CD4-positive, CD25-positive, alpha-beta regulatory T cell (primary cell): Measurements from ENCODE around the gene GPR6. TPM values are rescaled to one million over a fixed set of nuclear protein-coding genes. Genes with fewer than 3 reads are reported as not detected.

Source experiments
- ATAC-seq, 2 donors: fragments of 150-1000 bp; cut with Tn5 transposase; one replicate each; pipeline ENCODE4 v1.10.0; 2021; ENCODE audit warnings: low read depth in 2 of 2, moderate number of reproducible peaks in 2 of 2, moderate library complexity in 1 of 2
- DNase-seq, 3 donors: peaks; one replicate each; pipeline versions ENCODE4 v3.0.0 to v3.0.0-alpha.2; 2012 to 2022; ENCODE audit warnings: mixed read lengths in 1 of 3
- H3K27ac ChIP-seq: one replicate; pipeline ENCODE4 v1.7.0; 2013; ENCODE audit warnings: mild to moderate bottlenecking, low read length; ENCODE audit not compliant: insufficient read depth, poor library complexity, severe bottlenecking
- H3K27me3 ChIP-seq: one replicate; pipeline ENCODE4 v1.7.0; 2013; ENCODE audit warnings: low read length; ENCODE audit not compliant: control insufficient read depth, insufficient read depth
- H3K36me3 ChIP-seq: one replicate; pipeline ENCODE4 v1.7.0; 2013; ENCODE audit warnings: mild to moderate bottlenecking, low read length, moderate library complexity; ENCODE audit not compliant: control insufficient read depth, insufficient read depth
- H3K4me1 ChIP-seq: 2 replicates; pipeline ENCODE4 v1.7.0; 2013; ENCODE audit warnings: mild to moderate bottlenecking, low read length; ENCODE audit not compliant: insufficient read depth, control insufficient read depth, poor library complexity, severe bottlenecking
- H3K4me3 ChIP-seq: one replicate; pipeline ENCODE4 v1.7.0; 2013; ENCODE audit warnings: low read depth, mild to moderate bottlenecking, low read length, moderate library complexity
- H3K9me3 ChIP-seq, 2 experiments: 1 replicate in 1 of 2; 2 replicates in 1 of 2; pipeline ENCODE4 v1.7.0; 2013; ENCODE audit warnings: low read length in 2 of 2, mild to moderate bottlenecking in 1 of 2, moderate library complexity in 1 of 2; ENCODE audit not compliant: control insufficient read depth in 2 of 2
- H3K27ac Mint-ChIP-seq, 3 donors: one replicate each; pipeline ENCODE4 v1.8.0; 2020 to 2022; ENCODE audit warnings: mild to moderate bottlenecking in 3 of 3, mixed read lengths in 3 of 3, moderate library complexity in 2 of 3
- H3K27me3 Mint-ChIP-seq: one replicate; pipeline ENCODE4 v1.8.0; 2022; ENCODE audit warnings: mild to moderate bottlenecking, mixed read lengths
- H3K36me3 Mint-ChIP-seq: one replicate; pipeline ENCODE4 v1.8.0; 2020; ENCODE audit warnings: mixed read lengths
- H3K4me1 Mint-ChIP-seq, 4 donors: one replicate each; pipeline ENCODE4 v1.8.0; 2020 to 2022; ENCODE audit warnings: mixed read lengths in 4 of 4, mild to moderate bottlenecking in 1 of 4
- H3K4me3 Mint-ChIP-seq, 4 donors: one replicate each; pipeline ENCODE4 v1.8.0; 2020 to 2022; ENCODE audit warnings: mild to moderate bottlenecking in 4 of 4, mixed read lengths in 4 of 4, moderate library complexity in 3 of 4
- H3K9me3 Mint-ChIP-seq, 7 donors: one replicate each; pipeline ENCODE4 v1.8.0; 2020 to 2022; ENCODE audit warnings: mixed read lengths in 7 of 7, mild to moderate bottlenecking in 3 of 7, moderate library complexity in 2 of 7
- polyA plus RNA-seq, 4 donors: library from polyadenylated mRNA; unstranded; fragments of 300-500 nt; fragmentation: Illumina TruSeq; gene quantifications; one replicate each; pipeline ENCODE4 v1.2.3, GENCODE V29; 2021
- total RNA-seq: library from RNA; stranded (reverse); gene quantifications from one replicate; pipeline ENCODE4 v1.2.3, GENCODE V29; 2022

GPR6 gene
- not detected for total RNA-seq
- not detected for polyA plus RNA-seq

DNA sequence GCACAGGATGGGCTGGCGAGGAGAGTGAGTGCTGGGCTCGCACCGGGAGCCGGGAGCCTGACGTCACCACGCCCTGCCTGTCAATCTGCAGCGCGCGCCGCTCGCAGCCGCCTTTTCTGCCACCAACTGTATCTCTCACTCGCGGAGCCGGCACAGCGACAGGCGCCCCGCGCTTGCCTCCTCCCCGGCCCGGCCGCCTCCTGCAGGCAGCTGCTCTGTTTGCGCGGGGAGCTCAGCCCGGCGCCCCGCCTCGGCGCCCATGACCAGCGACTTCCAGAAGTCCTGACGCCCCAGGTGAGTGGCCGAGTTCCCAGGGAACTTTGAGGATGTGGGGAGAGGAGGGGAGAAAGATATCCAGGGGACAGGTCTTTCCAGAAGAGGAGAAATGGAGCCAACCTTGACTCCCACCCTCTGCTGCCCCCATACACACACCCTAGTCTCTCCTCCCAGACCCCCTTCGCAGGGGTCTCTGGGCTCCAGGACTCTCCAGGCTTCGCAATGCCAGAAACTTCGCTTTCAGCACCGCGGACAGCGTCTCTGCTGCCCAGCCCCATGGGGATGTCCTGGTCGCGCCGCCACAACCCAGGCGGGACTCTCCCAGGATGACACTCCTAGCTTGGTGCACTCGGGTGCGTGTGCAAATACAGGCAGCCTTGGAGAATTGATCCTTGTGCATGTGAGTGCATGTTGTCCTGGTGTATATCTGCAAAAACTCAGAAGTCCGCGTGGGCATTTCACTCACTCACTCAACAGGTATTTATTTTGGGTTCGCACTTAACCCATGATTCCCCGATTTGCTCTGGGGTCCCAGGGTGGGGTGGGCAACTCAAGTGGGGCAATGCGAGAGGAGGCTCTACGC, at the start of gene GPR6:
Gene GPR6, plus strand, starts transcription at position 138 of the 859 bp plus-strand sequence. CDS start 802 bp downstream, outside the sequence.
- H3K27ac ChIP-seq = no peak within 1 kb of the TSS
- no peaks in the 10 kb centered on the region for H3K36me3 ChIP-seq
- H3K4me3 ChIP-seq = no peak within 1 kb of the TSS
- peaks cover 10% of the 10 kb centered on the region for H3K27me3 Mint-ChIP-seq
- no peak within 1 kb of the TSS for H3K27ac Mint-ChIP-seq
- DNase-seq (peak in 1 of 3 donors; percentile 20), ATAC-seq (no peak)
- H3K27me3 ChIP-seq = peaks cover 7% of the 10 kb centered on the region
- peaks cover 0 to 2% of the 10 kb centered on the region in 2 experiments for H3K9me3 ChIP-seq
- H3K4me1 ChIP-seq = no peaks in the 10 kb centered on the region
- H3K4me1 Mint-ChIP-seq = no peaks in the 10 kb centered on the region
- H3K4me3 Mint-ChIP-seq = no peak within 1 kb of the TSS
- H3K9me3 Mint-ChIP-seq = peaks cover 0 to 13% (median 0%) of the 10 kb centered on the region in 7 donors
- no peaks in the 10 kb centered on the region for H3K36me3 Mint-ChIP-seq

- H3K27ac ChIP-seq = no peak overlapping the region
- Mint-ChIP-seq H3K4me3 (no peak overlapping the region), H3K27me3 (no peaks in the 10 kb centered on the region), H3K36me3 (no peaks in the 10 kb centered on the region), H3K27ac (no peak overlapping the region), H3K9me3 (peaks cover 0 to 10% (median 1%) of the 10 kb centered on the region in 7 donors), H3K4me1 (no peaks in the 10 kb centered on the region)
- no peaks in the 10 kb centered on the region for H3K27me3 ChIP-seq
- H3K36me3 ChIP-seq = no peaks in the 10 kb centered on the region
- H3K9me3 ChIP-seq = peaks cover 0 to 2% of the 10 kb centered on the region in 2 experiments
- DNase-seq (no peak), ATAC-seq (no peak)
- H3K4me1 ChIP-seq = no peaks in the 10 kb centered on the region
- no peak overlapping the region for H3K4me3 ChIP-seq
Observed at GRCh38 chr6:109934293-109934692, 43.8 kb upstream of the GPR6 start.

DNA sequence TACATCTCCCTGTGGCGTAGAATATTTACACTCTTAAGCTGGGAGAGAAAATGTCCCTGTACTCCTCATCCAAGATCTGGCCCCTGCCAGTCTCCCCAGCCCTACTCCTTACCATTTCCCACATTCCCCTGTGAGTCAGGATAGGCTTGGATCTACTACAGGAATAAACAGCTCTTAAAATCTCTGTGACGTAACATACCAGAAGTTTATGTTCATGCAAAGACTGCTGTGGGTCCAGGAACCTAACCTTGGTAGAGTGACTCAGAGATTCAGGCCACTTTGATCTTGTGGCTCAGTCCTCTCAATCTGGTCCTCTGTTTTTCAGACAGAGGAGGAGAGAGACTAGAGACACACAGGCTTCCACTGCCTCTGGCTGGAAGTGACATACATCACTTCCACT, 38.5 kb upstream of the GPR6 start:
- Mint-ChIP-seq H3K27ac (no peak overlapping the region), H3K36me3 (no peaks in the 10 kb centered on the region), H3K9me3 (peaks cover 0 to 9% (median 1%) of the 10 kb centered on the region in 7 donors), H3K27me3 (peaks cover 4% of the 10 kb centered on the region), H3K4me1 (no peaks in the 10 kb centered on the region), H3K4me3 (no peak overlapping the region)
- Histone ChIP-seq H3K9me3 (peaks cover 0 to 2% of the 10 kb centered on the region in 2 experiments), H3K27me3 (no peaks in the 10 kb centered on the region), H3K4me1 (no peaks in the 10 kb centered on the region), H3K27ac (no peak overlapping the region), H3K36me3 (no peaks in the 10 kb centered on the region), H3K4me3 (no peak overlapping the region)
- ATAC-seq (no peak), DNase-seq (no peak)

GRCh38 chr6:109944448-109944847, 33.7 kb upstream of the GPR6 start:
- Histone ChIP-seq H3K9me3 (no peaks in the 10 kb centered on the region), H3K36me3 (no peaks in the 10 kb centered on the region), H3K4me1 (no peaks in the 10 kb centered on the region), H3K4me3 (no peak overlapping the region), H3K27me3 (no peaks in the 10 kb centered on the region), H3K27ac (no peak overlapping the region)
- H3K4me1 Mint-ChIP-seq = no peaks in the 10 kb centered on the region
- ATAC-seq = no peak
- H3K9me3 Mint-ChIP-seq = peaks cover 0 to 1% (median 0%) of the 10 kb centered on the region in 7 donors
- H3K27ac Mint-ChIP-seq = no peak overlapping the region
- no peak overlapping the region for H3K4me3 Mint-ChIP-seq
- H3K36me3 Mint-ChIP-seq = no peaks in the 10 kb centered on the region
- H3K27me3 Mint-ChIP-seq = peaks cover 4% of the 10 kb centered on the region
- no peak for DNase-seq

DNA sequence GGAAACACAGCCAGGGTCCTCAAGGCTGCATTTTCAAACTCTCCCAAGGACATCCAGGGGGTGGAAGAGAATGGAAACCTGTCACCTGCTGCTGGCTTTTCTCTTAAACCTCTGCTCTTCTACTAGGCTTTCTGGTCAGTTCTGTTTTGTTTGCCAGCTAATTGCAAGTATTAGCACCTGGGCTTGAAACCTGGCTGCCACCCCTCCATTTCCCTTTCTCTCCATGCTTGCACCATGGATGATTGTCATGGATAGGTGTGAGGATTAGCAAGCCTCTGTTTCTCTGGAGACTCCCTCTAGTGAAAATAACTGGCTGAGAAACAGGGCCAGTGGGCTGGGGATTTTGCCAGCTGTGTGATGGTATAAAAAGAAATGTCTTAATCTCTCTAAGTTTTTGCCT, 33.0 kb upstream of the GPR6 start:
- H3K36me3 ChIP-seq = no peaks in the 10 kb centered on the region
- H3K9me3 ChIP-seq = no peaks in the 10 kb centered on the region
- H3K9me3 Mint-ChIP-seq = peaks cover 0 to 1% (median 0%) of the 10 kb centered on the region in 7 donors
- H3K27ac ChIP-seq = no peak overlapping the region
- no peaks in the 10 kb centered on the region for H3K27me3 ChIP-seq
- H3K36me3 Mint-ChIP-seq = no peaks in the 10 kb centered on the region
- H3K4me1 Mint-ChIP-seq = no peaks in the 10 kb centered on the region
- DNase-seq (no peak), ATAC-seq (no peak)
- no peaks in the 10 kb centered on the region for H3K4me1 ChIP-seq
- no peak overlapping the region for H3K4me3 Mint-ChIP-seq
- H3K4me3 ChIP-seq = no peak overlapping the region
- no peak overlapping the region for H3K27ac Mint-ChIP-seq
- H3K27me3 Mint-ChIP-seq = peaks cover 7% of the 10 kb centered on the region

DNA sequence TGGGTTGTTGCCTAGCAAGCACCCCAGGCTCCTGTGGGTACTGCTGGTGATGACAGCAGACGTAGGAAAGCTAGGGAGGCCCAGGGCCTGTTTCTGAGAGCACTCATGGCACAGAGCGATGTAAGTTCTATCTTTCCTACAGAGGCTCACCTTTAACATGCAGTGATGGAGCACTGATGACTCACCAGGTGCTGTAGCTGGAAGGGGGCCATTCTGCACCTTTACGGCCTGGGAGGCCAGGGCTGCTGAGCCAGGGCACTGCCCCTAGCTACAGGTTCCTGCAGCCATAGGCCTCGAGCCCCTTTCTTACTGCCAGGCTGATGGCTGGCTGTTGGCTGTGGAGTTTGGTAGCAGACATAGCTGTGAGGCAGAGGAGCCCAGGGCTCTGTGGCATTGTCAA, 31.1 kb upstream of the GPR6 start:
- no peaks in the 10 kb centered on the region for H3K36me3 Mint-ChIP-seq
- peaks cover 0 to 1% (median 0%) of the 10 kb centered on the region in 7 donors for H3K9me3 Mint-ChIP-seq
- DNase-seq = no peak
- no peak overlapping the region for H3K27ac Mint-ChIP-seq
- Histone ChIP-seq H3K9me3 (no peaks in the 10 kb centered on the region), H3K4me3 (no peak overlapping the region), H3K27ac (no peak overlapping the region), H3K27me3 (no peaks in the 10 kb centered on the region), H3K36me3 (no peaks in the 10 kb centered on the region), H3K4me1 (no peaks in the 10 kb centered on the region)
- peaks cover 7% of the 10 kb centered on the region for H3K27me3 Mint-ChIP-seq
- no peak overlapping the region for H3K4me3 Mint-ChIP-seq
- H3K4me1 Mint-ChIP-seq = no peaks in the 10 kb centered on the region
- ATAC-seq = no peak

DNA sequence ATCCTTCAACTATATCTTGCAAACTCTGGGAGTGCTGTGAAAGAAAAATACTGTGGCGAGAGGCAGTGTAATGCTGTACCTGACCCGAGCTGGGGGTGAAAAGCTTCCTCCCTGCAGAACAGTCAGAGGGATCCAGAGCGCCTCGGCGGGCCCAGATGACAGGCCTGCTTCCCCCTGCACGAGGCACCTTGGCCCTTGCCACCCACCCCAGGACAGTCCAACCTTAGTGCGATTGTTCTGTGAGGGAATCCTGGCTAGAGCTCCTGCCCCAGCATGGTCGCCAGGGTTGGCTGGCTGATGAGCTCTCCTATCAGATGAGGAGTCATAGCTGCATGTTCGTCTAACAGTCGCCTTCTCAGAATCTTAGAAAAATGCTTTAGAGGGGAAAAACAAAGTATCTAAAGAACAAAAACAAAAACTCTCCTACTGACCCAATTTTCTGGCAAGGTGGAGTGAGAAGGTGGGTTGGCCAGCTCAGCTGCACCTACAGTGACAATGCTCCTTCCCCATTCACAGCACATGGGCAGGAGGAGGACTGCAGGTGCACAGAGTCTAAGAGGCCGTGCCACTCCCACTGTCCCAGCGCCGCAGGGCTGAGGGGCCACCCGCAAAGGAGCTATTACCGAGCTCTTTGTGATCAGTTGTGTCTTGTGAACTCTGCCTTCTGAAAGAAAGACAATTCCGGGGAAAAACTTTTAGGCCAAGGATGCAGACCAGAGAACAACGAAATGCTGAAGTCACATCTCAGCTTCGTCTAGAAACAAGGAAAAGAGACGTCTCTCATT, 28.6 kb upstream of the GPR6 start:
- Mint-ChIP-seq H3K4me1 (no peaks in the 10 kb centered on the region), H3K36me3 (no peaks in the 10 kb centered on the region), H3K27me3 (peaks cover 4% of the 10 kb centered on the region), H3K9me3 (peaks cover 0 to under 1% (median 0%) of the 10 kb centered on the region in 7 donors), H3K27ac (no peak overlapping the region), H3K4me3 (no peak overlapping the region)
- H3K36me3 ChIP-seq = no peaks in the 10 kb centered on the region
- no peak overlapping the region for H3K27ac ChIP-seq
- ATAC-seq (no peak), DNase-seq (no peak)
- no peaks in the 10 kb centered on the region for H3K9me3 ChIP-seq
- no peaks in the 10 kb centered on the region for H3K4me1 ChIP-seq
- no peaks in the 10 kb centered on the region for H3K27me3 ChIP-seq
- H3K4me3 ChIP-seq = no peak overlapping the region
